Measurements from ENCODE around the gene EFNA2. TPM values are rescaled to one million over a fixed set of nuclear protein-coding genes. Genes with fewer than 3 reads are reported as not detected.

The EFNA2 gene
- total RNA-seq, 1 experiment from 2014 or later = 14.3 TPM

- H3K27me3 ChIP-seq (ENCODE audit: insufficient read depth, low read length) = no peaks in the 10 kb centered on the region
- no CpG with 5 or more reads among the region's 8 CpGs for WGBS (ENCODE audit: extremely low coverage, insufficient read length, low lambda C conversion rate)
- H4K91ac ChIP-seq (ENCODE audit: insufficient read length, low read depth, low read length) = no peak overlapping the region
- H3K27ac ChIP-seq (ENCODE audit: insufficient read length, low read depth, low read length) = no peak overlapping the region
- H2BK12ac ChIP-seq (ENCODE audit: insufficient read length, low read depth, low read length) = no peak overlapping the region
- H3K27ac Mint-ChIP-seq = peak overlapping the region in 1 of 3 experiments; percentile 14; a peak in 1 of 7 replicates
- no peak overlapping the region for H3K4me2 ChIP-seq (ENCODE audit: insufficient read depth, insufficient read length, low read length)
- H3K23ac ChIP-seq (ENCODE audit: insufficient read length, low read depth, low read length) = no peak overlapping the region
- H3K23me2 ChIP-seq (ENCODE audit: insufficient read length, low read depth, low read length, poor library complexity, severe bottlenecking) = no peaks in the 10 kb centered on the region
- no peaks in the 10 kb centered on the region for H3K79me2 ChIP-seq (ENCODE audit: insufficient read depth, low read length)
- no peak overlapping the region for H2BK15ac ChIP-seq (ENCODE audit: low read depth, low read length)
- TF ChIP-seq, protein P1, sequence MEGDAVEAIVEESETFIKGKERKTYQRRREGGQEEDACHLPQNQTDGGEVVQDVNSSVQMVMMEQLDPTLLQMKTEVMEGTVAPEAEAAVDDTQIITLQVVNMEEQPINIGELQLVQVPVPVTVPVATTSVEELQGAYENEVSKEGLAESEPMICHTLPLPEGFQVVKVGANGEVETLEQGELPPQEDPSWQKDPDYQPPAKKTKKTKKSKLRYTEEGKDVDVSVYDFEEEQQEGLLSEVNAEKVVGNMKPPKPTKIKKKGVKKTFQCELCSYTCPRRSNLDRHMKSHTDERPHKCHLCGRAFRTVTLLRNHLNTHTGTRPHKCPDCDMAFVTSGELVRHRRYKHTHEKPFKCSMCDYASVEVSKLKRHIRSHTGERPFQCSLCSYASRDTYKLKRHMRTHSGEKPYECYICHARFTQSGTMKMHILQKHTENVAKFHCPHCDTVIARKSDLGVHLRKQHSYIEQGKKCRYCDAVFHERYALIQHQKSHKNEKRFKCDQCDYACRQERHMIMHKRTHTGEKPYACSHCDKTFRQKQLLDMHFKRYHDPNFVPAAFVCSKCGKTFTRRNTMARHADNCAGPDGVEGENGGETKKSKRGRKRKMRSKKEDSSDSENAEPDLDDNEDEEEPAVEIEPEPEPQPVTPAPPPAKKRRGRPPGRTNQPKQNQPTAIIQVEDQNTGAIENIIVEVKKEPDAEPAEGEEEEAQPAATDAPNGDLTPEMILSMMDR (conservative IDR thresholded peaks at IDR 0.05) = no peak
- H3K4me1 Mint-ChIP-seq = peaks cover 0 to 8% of the 10 kb centered on the region in 2 experiments; a peak in 2 of 4 replicates
- peaks cover 2% of the 10 kb centered on the region for H4K20me1 ChIP-seq (ENCODE audit: control insufficient read depth, insufficient read depth, insufficient read length)
- H3K9ac ChIP-seq (ENCODE audit: extremely low read depth, insufficient read length, low read length) = no peak overlapping the region
- no peak overlapping the region for H4K8ac ChIP-seq (replicated peaks; ENCODE audit: insufficient read length, low read depth, low read length)
- no peak overlapping the region for H2BK5ac ChIP-seq (ENCODE audit: insufficient read length, low read length)
- H3K36me3 Mint-ChIP-seq (ENCODE audit: insufficient read depth in 1 of 3, low read depth in 3 of 3) = peaks cover 2 to 4% (median 3%) of the 10 kb centered on the region in 3 experiments; a peak in 3 of 7 replicates
- no peaks in the 10 kb centered on the region for H3K9me3 ChIP-seq (ENCODE audit: control insufficient read depth, low read depth, low read length)
- H3K79me1 ChIP-seq (ENCODE audit: insufficient read depth, low read depth, low read length, poor library complexity, severe bottlenecking) = no peaks in the 10 kb centered on the region
- H4K5ac ChIP-seq (ENCODE audit: insufficient read length, low read depth, low read length) = no peak overlapping the region
- no peak for DNase-seq
- H3K56ac ChIP-seq (ENCODE audit: insufficient read length, low read depth, low read length) = no peak overlapping the region
- H2BK20ac ChIP-seq (ENCODE audit: low read depth, low read length, poor library complexity, severe bottlenecking) = no peak overlapping the region
- H3T11ph ChIP-seq (ENCODE audit: low read length) = no peak overlapping the region
- no peaks in the 10 kb centered on the region; a peak in 1 of 5 replicates for H3K9me3 Mint-ChIP-seq
- no peak overlapping the region for H3K18ac ChIP-seq (ENCODE audit: insufficient read length, low read depth, low read length)
- H2AK5ac ChIP-seq (ENCODE audit: insufficient read length, low read length) = no peak overlapping the region
- H3K4ac ChIP-seq (ENCODE audit: low read depth, low read length) = no peak overlapping the region
- H3K4me1 ChIP-seq (ENCODE audit: insufficient read depth, low read length) = no peaks in the 10 kb centered on the region
- H3K14ac ChIP-seq (ENCODE audit: insufficient read depth, low read length) = no peak overlapping the region
- H2AFZ ChIP-seq (ENCODE audit: low read length) = no peak overlapping the region
- H3K27me3 Mint-ChIP-seq (ENCODE audit: low read depth) = peaks cover 13% of the 10 kb centered on the region
- H3K4me3 Mint-ChIP-seq = no peak overlapping the region
- H2BK120ac ChIP-seq (ENCODE audit: low read depth, low read length, poor library complexity, severe bottlenecking) = no peak overlapping the region
These were observed 12.6 kb downstream of the EFNA2 start for GRCh38 chr19:1298235-1298634.
